Esophagus muscularis mucosa (tissue), 4 donors: ENCODE results near the gene KIF12. TPM values are rescaled to one million over a fixed set of nuclear protein-coding genes. Genes with fewer than 3 reads are reported as not detected.

Experiments used
- DNase-seq: peaks from one replicate; pipeline ENCODE4 v3.0.0-alpha.2; 2017; ENCODE audit errors: extremely low spot score
- H3K27ac ChIP-seq, 4 donors: fragments of 200-600 bp; sonication (generic); replicated peaks in 1 of 4; 1 replicate in 3 of 4; 2 replicates in 1 of 4; pipeline ENCODE4 v1.5.1; 2016 to 2019; ENCODE audit warnings: mild to moderate bottlenecking in 1 of 4
- H3K27me3 ChIP-seq, 4 donors: fragments of 200-600 bp; sonication (generic); one replicate each; pipeline versions ENCODE4 v1.5.1 to v1.6.0; 2016 to 2019
- H3K36me3 ChIP-seq, 4 donors: fragments of 200-600 bp; sonication (generic); one replicate each; pipeline ENCODE4 v1.5.1; 2016 to 2019
- H3K4me1 ChIP-seq, 4 donors: fragments of 200-600 bp; sonication (generic); one replicate each; pipeline ENCODE4 v1.5.1; 2016 to 2019
- H3K4me3 ChIP-seq, 4 donors: fragments of 200-600 bp; sonication (generic); 1 replicate in 2 of 4; 2 replicates in 2 of 4; pipeline ENCODE4 v1.5.1; 2016 to 2019; ENCODE audit warnings: mild to moderate bottlenecking in 4 of 4, moderate library complexity in 1 of 4
- H3K9me3 ChIP-seq, 4 donors: fragments of 200-600 bp; sonication (generic); 1 replicate in 3 of 4; 2 replicates in 1 of 4; pipeline ENCODE4 v1.5.1; 2016 to 2019
- CTCF ChIP-seq, 3 experiments: fragments of 200-600 bp in 2 of 3; fragments of 450-650 bp in 1 of 3; sonication (generic) in 2 of 3; IDR thresholded peaks; one replicate each; pipeline ENCODE4 v1.5.1; 2017 to 2019; ENCODE audit warnings: antibody characterized with exemption in 3 of 3, mild to moderate bottlenecking in 2 of 3, moderate library complexity in 1 of 3
- EP300 ChIP-seq: sonication (generic); formaldehyde crosslinking; IDR thresholded peaks from one replicate; pipeline ENCODE4 v1.6.1; 2017; ENCODE audit warnings: antibody characterized with exemption
- POLR2A ChIP-seq: fragments of 450-650 bp; IDR thresholded peaks from one replicate; pipeline ENCODE4 v1.6.1; 2017; ENCODE audit warnings: antibody characterized with exemption, moderate library complexity, mild to moderate bottlenecking, low read depth
- POLR2AphosphoS5 ChIP-seq, 2 donors: sonication (generic); formaldehyde crosslinking; IDR thresholded peaks; one replicate each; pipeline ENCODE4 v1.6.1; 2017; ENCODE audit warnings: antibody characterized with exemption in 2 of 2
- WGBS: methylation state at CpG from one replicate; pipeline ENCODE4 v1.1.5; 2018; 5-methylcytosine and 5-hydroxymethylcytosine counted together
- intact Hi-C: fragments of 100-400 bp; cut with DNase I; formaldehyde crosslinking; loops from one replicate; pipeline ENCODE4 v1.15.1; 2023
- total RNA-seq, 4 donors: library from RNA; depleted of rRNA; stranded (reverse); fragments of >200 nt; gene quantifications; one replicate each; pipeline versions ENCODE4 v1.1.0 to v1.2.1, GENCODE V29; 2016

Gene KIF12
- total RNA-seq, 4 donors from 2014 or later = not detected

GRCh38 chr9:114049441-114050225, 49.5 kb downstream of the KIF12 start:
- no peaks in the 10 kb centered on the region for H3K4me1 ChIP-seq
- intact Hi-C loops = no loop called here
- 96% methylated on average over 23 of the region's 40 CpGs for WGBS
- no peak overlapping the region for H3K4me3 ChIP-seq
- no peak for DNase-seq
- H3K36me3 ChIP-seq = peaks cover 5 to 44% (median 16%) of the 10 kb centered on the region in 4 donors
- no peak for TF ChIP-seq POLR2AphosphoS5 (IDR thresholded peaks at IDR 0.05)
- TF ChIP-seq EP300 = no peak
- no peak for TF ChIP-seq POLR2A
- no peak for TF ChIP-seq CTCF (IDR thresholded peaks at IDR 0.05)
- H3K27ac ChIP-seq = no peak overlapping the region
- H3K27me3 ChIP-seq = no peaks in the 10 kb centered on the region
- H3K9me3 ChIP-seq = peaks cover 0 to 4% (median 0%) of the 10 kb centered on the region in 4 donors

DNA sequence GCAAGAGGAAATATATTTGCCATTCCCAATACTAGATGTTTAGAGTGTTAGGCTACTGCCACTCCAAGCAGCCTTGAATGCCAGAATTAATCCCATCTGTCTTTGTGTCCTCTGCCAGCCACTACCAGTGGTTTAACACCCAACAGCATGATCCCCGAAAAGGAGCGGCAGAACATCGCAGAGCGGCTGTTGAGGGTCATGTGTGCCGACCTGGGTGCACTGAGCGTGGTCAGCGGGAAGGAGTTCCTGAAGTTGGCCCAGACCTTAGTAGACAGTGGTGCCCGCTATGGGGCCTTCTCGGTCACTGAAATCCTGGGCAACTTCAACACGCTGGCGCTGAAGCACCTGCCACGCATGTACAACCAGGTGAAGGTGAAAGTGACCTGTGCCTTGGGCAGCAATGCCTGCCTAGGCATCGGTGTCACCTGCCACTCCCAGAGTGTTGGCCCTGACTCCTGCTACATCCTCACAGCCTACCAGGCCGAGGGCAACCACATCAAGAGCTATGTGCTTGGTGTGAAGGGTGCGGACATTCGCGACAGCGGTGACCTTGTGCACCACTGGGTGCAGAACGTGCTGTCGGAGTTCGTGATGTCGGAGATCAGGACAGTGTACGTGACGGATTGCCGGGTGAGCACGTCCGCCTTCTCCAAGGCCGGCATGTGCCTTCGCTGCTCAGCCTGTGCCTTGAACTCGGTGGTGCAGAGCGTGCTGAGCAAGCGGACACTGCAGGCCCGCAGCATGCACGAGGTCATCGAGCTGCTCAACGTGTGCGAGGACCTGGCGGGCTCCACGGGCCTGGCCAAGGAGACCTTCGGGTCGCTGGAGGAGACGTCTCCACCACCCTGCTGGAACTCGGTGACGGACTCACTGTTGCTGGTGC, 50.3 kb downstream of the KIF12 start:
- no peak for DNase-seq
- Histone ChIP-seq H3K4me3 (no peak overlapping the region), H3K4me1 (no peaks in the 10 kb centered on the region), H3K27ac (no peak overlapping the region), H3K36me3 (peaks cover 5 to 44% (median 16%) of the 10 kb centered on the region in 4 donors), H3K9me3 (peaks cover 0 to 6% (median under 1%) of the 10 kb centered on the region in 4 donors), H3K27me3 (no peaks in the 10 kb centered on the region)
- intact Hi-C loops = no loop called here
- WGBS = 99% methylated on average over 13 of the region's 44 CpGs
- TF ChIP-seq CTCF (IDR thresholded peaks at IDR 0.05) (no peak), POLR2AphosphoS5 (IDR thresholded peaks at IDR 0.05) (no peak), EP300 (no peak), POLR2A (no peak)

DNA sequence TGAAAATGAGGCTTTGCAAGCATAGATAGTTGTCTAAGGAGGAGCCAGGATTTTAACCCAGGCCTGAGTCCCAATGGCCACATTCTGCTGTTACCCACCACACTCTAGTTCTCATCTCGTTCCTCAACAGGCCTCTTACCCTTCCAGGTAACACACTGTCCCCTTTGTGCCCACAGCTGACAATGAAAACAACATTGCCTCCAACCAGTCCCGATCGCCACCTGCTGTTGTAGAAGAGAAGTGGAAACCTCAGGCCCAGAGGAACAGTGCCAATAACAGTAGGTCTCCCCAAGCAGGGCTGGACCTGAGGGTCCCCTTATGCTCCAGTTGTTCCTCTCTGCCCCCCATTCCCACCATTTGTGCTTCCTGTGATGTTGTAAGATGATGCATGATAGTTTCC, 51.4 kb downstream of the KIF12 start:
- Histone ChIP-seq H3K36me3 (peaks cover 5 to 46% (median 16%) of the 10 kb centered on the region in 4 donors), H3K9me3 (peaks cover 0 to 10% (median 3%) of the 10 kb centered on the region in 4 donors), H3K27me3 (no peaks in the 10 kb centered on the region), H3K4me3 (no peak overlapping the region), H3K27ac (no peak overlapping the region), H3K4me1 (no peaks in the 10 kb centered on the region)
- TF ChIP-seq EP300 (no peak), POLR2A (no peak), CTCF (IDR thresholded peaks at IDR 0.05) (no peak), POLR2AphosphoS5 (IDR thresholded peaks at IDR 0.05) (no peak)
- intact Hi-C loops = no loop called here
- DNase-seq = no peak
- 89% methylated on average over 3 of the region's 3 CpGs for WGBS

DNA sequence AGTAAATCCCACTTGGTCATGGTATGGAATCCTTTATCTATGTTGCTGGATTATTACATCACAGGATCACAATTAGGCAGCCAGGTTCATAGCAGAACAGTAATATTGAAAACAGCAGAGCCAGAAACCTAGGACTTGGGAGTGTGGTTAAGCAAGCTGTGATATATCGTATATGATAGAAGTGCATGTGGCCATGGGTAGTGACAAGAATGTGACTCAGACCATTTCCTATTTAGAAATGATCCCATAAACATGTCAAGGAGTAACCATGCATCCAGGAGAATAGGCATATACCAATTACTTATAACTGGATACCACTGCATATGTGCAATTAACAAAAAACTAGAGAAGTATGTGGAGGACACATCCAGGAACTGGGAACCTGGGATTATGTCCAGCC, 52.2 kb downstream of the KIF12 start:
- no peak for DNase-seq
- H3K9me3 ChIP-seq = peaks cover 0 to 10% (median 3%) of the 10 kb centered on the region in 4 donors
- H3K36me3 ChIP-seq = peaks cover 5 to 45% (median 16%) of the 10 kb centered on the region in 4 donors
- intact Hi-C loops = no loop called here
- no peak overlapping the region for H3K4me3 ChIP-seq
- no peaks in the 10 kb centered on the region for H3K4me1 ChIP-seq
- 100% methylated on average over 1 of the region's 1 CpG for WGBS
- TF ChIP-seq CTCF (IDR thresholded peaks at IDR 0.05) (no peak), POLR2AphosphoS5 (IDR thresholded peaks at IDR 0.05) (no peak), EP300 (no peak), POLR2A (no peak)
- H3K27ac ChIP-seq = no peak overlapping the region
- H3K27me3 ChIP-seq = no peaks in the 10 kb centered on the region
